Measurements from ENCODE around the gene CUEDC2. TPM values are rescaled to one million over a fixed set of nuclear protein-coding genes. Genes with fewer than 3 reads are reported as not detected.

The CUEDC2 gene
- total and polyA plus RNA-seq, 10 of the 15 experiments (the other 5 are each of a cell fraction or from before 2014, with no cell fraction given) = 20.4 to 121 (median 75.0) TPM

- Histone ChIP-seq H3K9ac (ENCODE audit: control insufficient read depth, insufficient read depth, low read length) (no peak overlapping the region), H3K79me2 (ENCODE audit: control insufficient read depth, insufficient read depth, low read length) (no peaks in the 10 kb centered on the region), H2AFZ (ENCODE audit: control insufficient read depth, low read depth, low read length) (no peak overlapping the region), H3K4me2 (ENCODE audit: control insufficient read depth, insufficient read depth) (no peak overlapping the region), H4K20me1 (ENCODE audit: control insufficient read depth, insufficient read depth) (no peaks in the 10 kb centered on the region; the same call in 1 of the 2 replicates), H3K4me3 (no peak overlapping the region), H3K36me3 (ENCODE audit: control insufficient read depth in 2 of 2, insufficient read depth in 2 of 2, low read length in 1 of 2) (peaks cover 17 to 19% of the 10 kb centered on the region in 2 experiments), H3K27me3 (replicated peaks in 1 of 2; ENCODE audit: control insufficient read depth in 2 of 2, insufficient read depth in 2 of 2, low read length in 1 of 2) (no peaks in the 10 kb centered on the region), H3K9me3 (replicated peaks; ENCODE audit: control insufficient read depth, insufficient read depth, low read length) (no peaks in the 10 kb centered on the region; the same call in 2 of the 3 replicates), H3K4me1 (ENCODE audit: control insufficient read depth, insufficient read depth, low read length) (no peaks in the 10 kb centered on the region), H3K27ac (ENCODE audit: control insufficient read depth, insufficient read depth) (no peak overlapping the region)
- ChIA-PET RAD21 (ENCODE audit: unreplicated experiment) (no interaction called here), SMC1A (ENCODE audit: uncharacterized antibody, unreplicated experiment) (no interaction called here), CTCF (interaction anchor here (1.0 to 2.8 kb wide), 2 partner anchors 23 to 75 kb away, joined by 3 to 17 read pairs; partner anchors contain the start of gene C10orf95), POLR2A (no interaction called here)
- DNase-seq (ENCODE audit: low read depth, low spot score) (no peak), FAIRE-seq (no peak), ATAC-seq (peak; percentile 49; the same call in 2 of the 3 replicates)
- in situ Hi-C loops (cut with MboI) = no loop called here
- 95% methylated on average over 2 of the region's 2 CpGs for WGBS (ENCODE audit: insufficient coverage, insufficient replicate concordance, low lambda C conversion rate, missing lambda C conversion rate)
- intact Hi-C loops (cut with micrococcal nuclease; ENCODE audit: unreplicated experiment) = no loop called here
- TF ChIP-seq BCL3 (IDR thresholded peaks at IDR 0.05; ENCODE audit: borderline replicate concordance, insufficient read depth, low read depth, low read length, poor library complexity, severe bottlenecking) = no peak
- no peak for TF ChIP-seq CREB1 (IDR thresholded peaks at IDR 0.05; ENCODE audit: low read depth)
- TF ChIP-seq ATF3 (IDR thresholded peaks at IDR 0.05; ENCODE audit: borderline replicate concordance, extremely low read depth, low read depth, low read length) = no peak
- no peak for TF ChIP-seq MEF2A (IDR thresholded peaks at IDR 0.05; ENCODE audit: insufficient read depth, low read depth, low read length)
- TF ChIP-seq EED (IDR thresholded peaks at IDR 0.05; ENCODE audit: low read depth) = no peak
- TF ChIP-seq NFXL1 (IDR thresholded peaks at IDR 0.05; ENCODE audit: borderline replicate concordance) = no peak
- no peak for TF ChIP-seq RAD51 (IDR thresholded peaks at IDR 0.05)
- TF ChIP-seq USF2 (IDR thresholded peaks at IDR 0.05; ENCODE audit: borderline replicate concordance, low read depth, low read length) = no peak
- TF ChIP-seq CBX3 (IDR thresholded peaks at IDR 0.05; ENCODE audit: borderline replicate concordance, low read depth) = no peak
- TF ChIP-seq MTA2 (IDR thresholded peaks at IDR 0.05; ENCODE audit: low read depth) = no peak
- TF ChIP-seq CEBPZ (IDR thresholded peaks at IDR 0.05; ENCODE audit: low read depth, low read length) = no peak
- no peak for TF ChIP-seq RELA (IDR thresholded peaks at IDR 0.05; ENCODE audit: borderline replicate concordance, partially characterized antibody)
- no peak for TF ChIP-seq KLF5 (IDR thresholded peaks at IDR 0.05; ENCODE audit: partially characterized antibody)
- no peak for TF ChIP-seq SUZ12 (IDR thresholded peaks at IDR 0.05; ENCODE audit: unreplicated experiment)
- no peak for TF ChIP-seq RUNX3 (IDR thresholded peaks at IDR 0.05; ENCODE audit: low read length)
- TF ChIP-seq FOS (IDR thresholded peaks at IDR 0.05; ENCODE audit: borderline replicate concordance, extremely low read depth, insufficient read length) = no peak
- no peak for TF ChIP-seq MXI1 (IDR thresholded peaks at IDR 0.05; ENCODE audit: low read depth, low read length)
- TF ChIP-seq IRF4 (IDR thresholded peaks at IDR 0.05; ENCODE audit: low read depth, low read length) = no peak
- no peak for TF ChIP-seq EGR1 (IDR thresholded peaks at IDR 0.05; ENCODE audit: borderline replicate concordance in 1 of 2, low read depth in 2 of 2, low read length in 2 of 2)
- no peak for TF ChIP-seq JUNB (IDR thresholded peaks at IDR 0.05)
- no TSS peak for BruUV-seq (replicated peaks)
Observed at GRCh38 chr10:102375867-102376266, 56.5 kb downstream of the CUEDC2 start.
